HepG2 (cell line): ENCODE results near the gene METTL16. TPM values are rescaled to one million over a fixed set of nuclear protein-coding genes. Genes with fewer than 3 reads are reported as not detected.
"Not testable (repeated sequence)": the region's sequence is repeated elsewhere in the genome, so short reads cannot be mapped to it uniquely, and the experiment has no call there.

Experiments used
- ATAC-seq: fragments of 200-7000 bp; cut with Tn5 transposase; 3 replicates; pipeline ENCODE4 v1.9.1; 2020; ENCODE audit warnings: mild to moderate bottlenecking, moderate library complexity
- BruUV-seq: library from RNA; stranded (reverse); fragments of 400-500 nt; replicated peaks from 2 replicates; lab custom pipeline; 2021; lab: Mats Ljungman, UMichigan
- CTCF ChIA-PET: fragments of 300-600 bp; formaldehyde crosslinking; extraction: SDS; loops from one replicate; lab custom pipeline; 2021; ENCODE audit warnings: low total read pairs, inconsistent platforms, low intra/inter-chr PET ratio; lab: Yijun Ruan, JAX
- POLR2A ChIA-PET: fragments of 350-600 bp; sonication (Branson Sonifier 250); formaldehyde crosslinking; loops from one replicate; lab custom pipeline; 2020; ENCODE audit warnings: antibody characterized with exemption, inconsistent platforms; lab: Yijun Ruan, JAX
- DNase-seq: peaks from one replicate; pipeline ENCODE4 v3.0.0-alpha.2; 2015; ENCODE audit warnings: low spot score
- FAIRE-seq: peaks from 3 replicates; lab custom pipeline; 2011; peaks lifted over from hg19 to GRCh38; lab: Jason Lieb, UNC
- H2AFZ ChIP-seq: one replicate; pipeline ENCODE4 v1.6.1; 2011; ENCODE audit warnings: low read length, inconsistent platforms
- H3K27ac ChIP-seq: fragments of 300-600 bp; 3 replicates; pipeline ENCODE4 v1.8.0; 2011; ENCODE audit warnings: mixed run types, mild to moderate bottlenecking, mixed read lengths, low read length, inconsistent platforms; ENCODE audit not compliant: insufficient read depth; ENCODE audit errors: extremely low read length
- H3K27me3 ChIP-seq, 2 experiments: fragments of 200-600 bp in 1 of 2; 2 replicates in 1 of 2; 3 replicates in 1 of 2; pipeline versions ENCODE4 v1.6.0 to v1.8.0; 2011; ENCODE audit warnings: low read length in 2 of 2, mild to moderate bottlenecking in 2 of 2, moderate library complexity in 2 of 2, inconsistent platforms in 1 of 2; ENCODE audit not compliant: insufficient read depth in 2 of 2, control insufficient read depth in 1 of 2
- H3K36me3 ChIP-seq, 2 experiments: fragments of 200-600 bp in 1 of 2; replicated peaks in 1 of 2; 2 replicates in 1 of 2; 3 replicates in 1 of 2; pipeline versions ENCODE4 v1.5.1 to v1.8.0; 2011; ENCODE audit warnings: low read length in 2 of 2, inconsistent platforms in 1 of 2; ENCODE audit not compliant: insufficient read depth in 2 of 2, control insufficient read depth in 1 of 2
- H3K4me1 ChIP-seq: 2 replicates; pipeline ENCODE4 v1.5.1; 2012; ENCODE audit warnings: low read length, inconsistent platforms; ENCODE audit not compliant: insufficient read depth
- H3K4me2 ChIP-seq: 2 replicates; pipeline ENCODE4 v1.6.0; 2011; ENCODE audit warnings: low read depth, low read length, inconsistent platforms
- H3K4me3 ChIP-seq, 3 experiments: fragments of 200-600 bp in 1 of 3; sonication (generic), shearing (Covaris generic) in 1 of 3; replicated peaks in 1 of 3; 2 replicates each; pipeline ENCODE4 v1.5.1; 2011 to 2016; ENCODE audit warnings: low read length in 3 of 3, inconsistent platforms in 2 of 3, low read depth in 2 of 3, mild to moderate bottlenecking in 2 of 3, control low read depth in 1 of 3, mixed read lengths in 1 of 3; ENCODE audit not compliant: insufficient read depth in 1 of 3
- H3K79me2 ChIP-seq: one replicate; pipeline ENCODE4 v1.6.1; 2011; ENCODE audit warnings: low read length, inconsistent platforms; ENCODE audit not compliant: insufficient read depth
- H3K9ac ChIP-seq: 2 replicates; pipeline ENCODE4 v1.6.0; 2011; ENCODE audit warnings: mild to moderate bottlenecking, low read depth, low read length, inconsistent platforms; ENCODE audit not compliant: insufficient read depth
- H3K9me3 ChIP-seq: 2 replicates; pipeline ENCODE4 v1.5.1; 2012; ENCODE audit warnings: mild to moderate bottlenecking, low read length
- H4K20me1 ChIP-seq: 2 replicates; pipeline ENCODE4 v1.6.0; 2011; ENCODE audit warnings: inconsistent platforms, mild to moderate bottlenecking, low read length, moderate library complexity; ENCODE audit not compliant: insufficient read depth
- ESRRA ChIP-seq: sonication (generic); formaldehyde crosslinking; IDR thresholded peaks from 2 replicates; pipeline ENCODE4 v1.5.1; 2020; ENCODE audit warnings: mild to moderate bottlenecking, low read depth, missing genetic modification reagents
- FOXA3 ChIP-seq: IDR thresholded peaks from 2 replicates; pipeline ENCODE4 v1.6.1; 2016; ENCODE audit warnings: missing genetic modification reagents, missing compliant biosample characterization
- HDAC1 ChIP-seq: sonication (generic); formaldehyde crosslinking; IDR thresholded peaks from 2 replicates; pipeline ENCODE4 v1.5.1; 2020; ENCODE audit warnings: mild to moderate bottlenecking, missing genetic modification reagents
- ZNF543 ChIP-seq: sonication (generic); formaldehyde crosslinking; IDR thresholded peaks from 2 replicates; pipeline ENCODE4 v1.4.0; 2020; ENCODE audit warnings: mild to moderate bottlenecking, missing genetic modification reagents
- WGBS: methylation state at CpG from one replicate; pipeline ENCODE4 v1.1.6; 2017; ENCODE audit warnings: low lambda C conversion rate; 5-methylcytosine and 5-hydroxymethylcytosine counted together
- in situ Hi-C: cut with HindIII; loops from 2 replicates; pipeline ENCODE4 v1.10.0; 2017; ENCODE audit warnings: low pct_unique_long_range_greater_than_20kb; ENCODE audit not compliant: extremely low pct_ligation_motif_present
- intact Hi-C: fragments of 100-400 bp; cut with micrococcal nuclease; formaldehyde crosslinking; loops from one replicate; pipeline ENCODE4 v1.10.0; 2022; ENCODE audit not compliant: unreplicated experiment
- polyA plus RNA-seq, 8 experiments: library from polyadenylated mRNA; depleted of rRNA in 3 of 8; stranded (reverse) in 7 of 8; unstranded in 1 of 8; fragments of >200 nt; fragmentation: Illumina TruSeq in 4 of 8; extraction: Trizol in 4 of 8; gene quantifications; 2 replicates each; pipeline versions ENCODE4 v1.2.1 to v1.2.3, GENCODE V29; 2011 to 2016; ENCODE audit warnings: low read depth in 4 of 8, missing spikeins in 1 of 8, mixed read lengths in 1 of 8; ENCODE audit not compliant: insufficient read depth in 1 of 8
- total RNA-seq, 5 experiments: library from RNA; depleted of rRNA; stranded (reverse); fragments of >200 nt; fragmentation: Illumina TruSeq; extraction: Trizol; gene quantifications; 2 replicates each; pipeline ENCODE4 v1.2.3, GENCODE V29; 2016; ENCODE audit warnings: low read depth in 1 of 5
- TF ChIP-seq, protein P1 (sequence below), 2 experiments: fragments of 450-650 bp in 1 of 2; sonication (generic) in 1 of 2; formaldehyde crosslinking; IDR thresholded peaks; 2 replicates each; pipeline versions ENCODE4 v1.5.0 to v1.8.0; 2020 to 2022; ENCODE audit warnings: mild to moderate bottlenecking in 1 of 2, missing genetic modification reagents in 1 of 2
- TF ChIP-seq, protein P2 (sequence below): sonication (generic); formaldehyde crosslinking; IDR thresholded peaks from 2 replicates; pipeline ENCODE4 v1.5.1; 2020; ENCODE audit warnings: missing genetic modification reagents, mild to moderate bottlenecking, borderline replicate concordance

METTL16 gene
- total and polyA plus RNA-seq, 2 of the 13 experiments (the other 11 are each of a cell fraction or from before 2014, with no cell fraction given): 11.6 to 18.5 TPM

DNA sequence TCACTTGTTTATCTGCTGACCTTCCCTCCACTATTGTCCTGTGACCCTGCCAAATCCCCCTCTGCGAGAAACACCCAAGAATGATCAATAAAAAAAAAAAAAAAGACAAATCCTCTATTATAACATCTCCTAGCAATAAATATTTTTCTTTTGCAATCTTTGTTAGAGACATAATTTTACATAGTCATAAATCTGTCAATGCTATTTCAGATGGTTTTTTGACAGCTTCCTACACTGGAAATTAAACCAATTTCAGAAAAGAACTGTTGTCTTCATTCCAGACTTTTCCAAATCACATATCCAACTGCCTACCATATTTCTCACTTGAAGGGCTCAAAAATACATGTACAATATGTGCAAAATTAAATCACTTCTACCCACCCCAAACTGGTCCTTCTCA is 3.7 kb downstream of the METTL16 start (continued):
- TF ChIP-seq, protein P1, sequence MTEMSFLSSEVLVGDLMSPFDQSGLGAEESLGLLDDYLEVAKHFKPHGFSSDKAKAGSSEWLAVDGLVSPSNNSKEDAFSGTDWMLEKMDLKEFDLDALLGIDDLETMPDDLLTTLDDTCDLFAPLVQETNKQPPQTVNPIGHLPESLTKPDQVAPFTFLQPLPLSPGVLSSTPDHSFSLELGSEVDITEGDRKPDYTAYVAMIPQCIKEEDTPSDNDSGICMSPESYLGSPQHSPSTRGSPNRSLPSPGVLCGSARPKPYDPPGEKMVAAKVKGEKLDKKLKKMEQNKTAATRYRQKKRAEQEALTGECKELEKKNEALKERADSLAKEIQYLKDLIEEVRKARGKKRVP (CRISPR knock-in tag; IDR thresholded peaks at IDR 0.05): no peak
- TF ChIP-seq, all 625 proteins: peak for 0

DNA sequence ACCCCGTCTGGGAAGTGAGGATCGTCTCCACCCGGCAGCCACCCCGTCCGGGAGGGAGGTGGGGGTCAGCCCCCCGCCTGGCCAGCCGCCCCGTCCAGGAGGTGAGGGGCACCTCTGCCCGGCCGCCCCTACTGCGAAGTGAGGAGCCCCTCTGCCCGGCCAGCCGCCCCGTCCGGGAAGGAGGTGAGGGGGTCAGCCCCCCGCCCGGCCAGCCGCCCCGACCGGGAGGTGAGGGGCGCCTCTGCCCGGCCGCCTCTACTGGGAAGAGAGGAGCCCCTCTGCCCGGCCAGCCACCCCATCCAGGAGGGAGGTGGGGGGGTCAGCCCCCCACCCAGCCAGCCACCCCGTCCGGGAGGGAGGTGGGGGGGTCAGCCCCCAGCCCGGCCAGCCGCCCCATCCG is 4.7 kb downstream of the METTL16 start:
- BruUV-seq, H3K4me3 ChIP-seq, FAIRE-seq, ATAC-seq, H2AFZ ChIP-seq, DNase-seq, H4K20me1 ChIP-seq, H3K9me3 ChIP-seq, in situ Hi-C loops, H3K27ac ChIP-seq, H3K36me3 ChIP-seq, CTCF ChIA-PET, POLR2A ChIA-PET, intact Hi-C loops, H3K27me3 ChIP-seq, H3K4me2 ChIP-seq, H3K9ac ChIP-seq: not testable (repeated sequence)
- H3K79me2 ChIP-seq: peaks cover 69% of the 10 kb centered on the region
- peaks cover 31% of the 10 kb centered on the region for H3K4me1 ChIP-seq
- WGBS: 93% methylated on average over 3 of the region's 29 CpGs

DNA sequence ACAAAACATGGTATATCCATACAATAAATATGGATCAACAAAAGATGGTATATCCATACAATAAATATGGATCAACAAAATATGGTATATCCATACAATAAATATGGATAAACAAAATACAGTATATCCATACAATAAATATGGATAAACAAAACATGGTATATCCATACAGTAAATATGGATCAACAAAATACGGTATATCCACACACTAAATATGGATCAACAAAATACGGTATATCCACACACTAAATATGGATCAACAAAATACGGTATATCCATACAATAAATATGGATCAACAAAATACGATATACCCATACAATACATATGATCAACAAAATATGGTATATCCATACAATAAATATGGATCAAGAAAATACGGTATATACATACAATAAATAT is 8.1 kb downstream of the METTL16 start:
- intact Hi-C loops: no loop called here
- peaks cover 44% of the 10 kb centered on the region for H3K79me2 ChIP-seq
- TF ChIP-seq ESRRA (no peak), HDAC1 (CRISPR knock-in tag) (no peak), ZNF543 (no peak), FOXA3 (CRISPR knock-in tag) (no peak)
- TF ChIP-seq, protein P2, sequence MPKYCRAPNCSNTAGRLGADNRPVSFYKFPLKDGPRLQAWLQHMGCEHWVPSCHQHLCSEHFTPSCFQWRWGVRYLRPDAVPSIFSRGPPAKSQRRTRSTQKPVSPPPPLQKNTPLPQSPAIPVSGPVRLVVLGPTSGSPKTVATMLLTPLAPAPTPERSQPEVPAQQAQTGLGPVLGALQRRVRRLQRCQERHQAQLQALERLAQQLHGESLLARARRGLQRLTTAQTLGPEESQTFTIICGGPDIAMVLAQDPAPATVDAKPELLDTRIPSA (CRISPR knock-in tag): no peak

More for the DNA sequence above, 8.1 kb downstream of the METTL16 start:
- no peak overlapping the region for H3K4me3 ChIP-seq
- H2AFZ ChIP-seq: no peak overlapping the region
- WGBS: 78% methylated on average over 5 of the region's 5 CpGs
- ChIA-PET CTCF (no interaction called here), POLR2A (no interaction called here)
- FAIRE-seq (no peak), DNase-seq (no peak), ATAC-seq (no peak)
- H3K4me2 ChIP-seq: no peak overlapping the region
- in situ Hi-C loops: no loop called here
- peaks cover 10% of the 10 kb centered on the region for H3K4me1 ChIP-seq
- no TSS peak for BruUV-seq
- H3K9ac ChIP-seq: no peak overlapping the region
- H4K20me1 ChIP-seq: peaks cover 3% of the 10 kb centered on the region; the same call in 1 of the 2 replicates
- H3K27me3 ChIP-seq: no peaks in the 10 kb centered on the region
- H3K9me3 ChIP-seq: no peaks in the 10 kb centered on the region
- H3K36me3 ChIP-seq: peaks cover 0 to 13% of the 10 kb centered on the region in 2 experiments; a peak in 3 of 5 replicates
- H3K27ac ChIP-seq: no peak overlapping the region
